HTR-8/SVneo (cell line): Measurements from ENCODE around the gene PTPRM.

Experiments used
- DNase-seq: peaks from one replicate; pipeline ENCODE4 v3.0.0; 2011; ENCODE audit warnings: low spot score, mixed read lengths; ENCODE audit not compliant: insufficient read length
- FAIRE-seq: peaks from 2 replicates; lab custom pipeline; 2011; peaks lifted over from hg19 to GRCh38; lab: Jason Lieb, UNC

The PTPRM gene

DNA sequence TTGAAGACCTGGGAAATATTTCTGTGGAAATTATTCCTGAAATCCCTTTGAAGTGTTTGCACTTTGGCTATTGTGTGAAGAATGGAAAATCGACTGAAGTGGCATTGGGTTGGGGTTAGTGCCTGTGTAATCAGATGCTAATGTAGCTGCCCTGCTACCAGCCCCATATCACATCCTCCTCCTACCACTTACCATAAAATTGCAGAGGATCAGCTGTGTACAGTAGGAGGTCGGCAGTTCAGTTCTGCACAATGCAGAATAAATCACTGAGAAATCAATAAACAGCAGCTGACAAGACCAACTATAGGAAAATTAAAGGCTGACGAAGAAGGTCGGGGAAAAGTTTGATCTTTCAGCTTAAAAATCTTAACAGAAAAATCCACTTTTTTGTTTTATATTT, 440.9 kb downstream of the PTPRM start:
- FAIRE-seq = no peak
- DNase-seq = no peak

DNA sequence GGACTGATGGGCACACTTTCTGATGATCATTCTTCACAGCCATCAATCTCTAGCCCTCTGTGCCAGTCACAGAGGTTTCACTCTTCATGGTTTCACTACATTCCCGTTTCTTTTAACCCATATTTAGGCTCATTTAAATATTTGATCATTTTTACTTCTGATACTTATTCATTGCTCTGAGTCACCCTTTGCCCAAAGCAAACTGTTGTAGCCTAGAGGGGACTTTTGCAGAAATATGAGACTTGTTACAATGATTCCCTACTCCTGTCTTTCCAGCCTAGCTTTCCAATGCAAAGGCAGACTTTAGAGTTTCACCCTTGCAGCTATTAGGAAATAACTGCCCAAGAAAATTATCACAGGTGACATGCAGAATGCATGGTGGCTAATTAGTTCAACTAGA, 444.2 kb downstream of the PTPRM start:
- FAIRE-seq (no peak), DNase-seq (no peak)

DNA sequence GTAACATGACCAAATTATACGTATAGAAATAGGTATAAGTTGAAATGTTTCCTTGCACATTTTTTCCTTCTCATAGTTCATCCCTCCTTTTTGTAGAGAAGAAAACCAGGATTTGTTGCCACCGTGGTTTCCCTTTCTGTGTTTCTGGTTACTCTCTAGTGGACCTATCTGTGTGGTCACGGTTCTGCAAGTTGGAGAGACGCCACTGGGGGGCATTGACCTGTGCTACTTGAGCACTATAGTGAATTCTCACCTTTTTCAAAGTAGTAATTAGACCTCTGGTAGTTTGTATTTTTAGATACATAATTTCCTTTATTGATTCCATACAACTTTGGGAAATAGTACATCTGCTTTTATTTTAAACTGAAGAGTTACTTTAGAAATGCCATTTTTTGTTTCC, 444.8 kb downstream of the PTPRM start:
- no peak for FAIRE-seq
- no peak for DNase-seq

DNA sequence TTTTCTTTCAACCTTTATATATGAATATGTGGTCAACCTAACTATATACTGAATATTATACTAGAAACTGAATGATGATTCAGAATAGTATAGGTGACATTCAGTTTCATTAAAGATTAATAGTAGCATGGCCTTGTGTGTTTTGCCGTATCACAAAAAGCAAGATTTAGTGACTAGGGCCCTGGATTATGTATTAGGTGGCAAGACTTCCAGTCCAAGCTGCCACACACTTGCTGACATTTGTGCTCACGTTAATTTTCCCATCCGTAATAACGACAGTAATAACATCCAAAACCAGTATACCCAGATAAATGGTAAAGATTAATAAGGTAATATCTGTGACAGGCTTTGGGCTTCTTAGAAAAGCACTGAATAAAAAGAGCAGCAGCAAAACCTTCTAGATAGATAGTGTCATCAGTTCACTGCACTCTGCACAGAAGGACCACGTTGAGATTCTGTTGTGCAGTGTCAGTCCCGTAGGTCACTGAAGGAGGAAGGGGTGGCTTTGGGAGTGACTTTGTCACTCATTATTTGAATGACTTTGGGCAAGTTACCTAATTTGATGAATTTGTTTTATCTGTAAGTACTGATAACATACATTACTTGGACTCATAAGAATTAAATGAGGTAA, 451.7 kb downstream of the PTPRM start:
- FAIRE-seq = no peak
- no peak for DNase-seq

DNA sequence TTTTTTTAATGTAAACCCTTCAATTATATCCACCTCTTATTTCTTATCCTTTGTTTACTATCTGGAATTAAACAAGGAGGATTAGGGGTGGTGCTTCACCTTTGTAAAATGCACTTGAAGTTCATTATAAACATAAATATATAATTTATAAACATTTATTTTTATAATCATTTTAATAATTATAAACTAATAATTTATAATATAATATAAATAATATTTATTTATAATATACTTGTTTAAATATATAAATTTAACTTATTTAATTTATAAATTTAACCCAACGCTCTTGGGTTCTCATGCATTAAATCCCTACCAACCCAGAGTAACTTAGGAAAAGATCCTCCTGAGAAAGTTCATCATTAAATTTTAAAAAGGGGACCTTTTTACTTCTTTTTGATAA, 452.5 kb downstream of the PTPRM start:
- FAIRE-seq (no peak), DNase-seq (no peak)

DNA sequence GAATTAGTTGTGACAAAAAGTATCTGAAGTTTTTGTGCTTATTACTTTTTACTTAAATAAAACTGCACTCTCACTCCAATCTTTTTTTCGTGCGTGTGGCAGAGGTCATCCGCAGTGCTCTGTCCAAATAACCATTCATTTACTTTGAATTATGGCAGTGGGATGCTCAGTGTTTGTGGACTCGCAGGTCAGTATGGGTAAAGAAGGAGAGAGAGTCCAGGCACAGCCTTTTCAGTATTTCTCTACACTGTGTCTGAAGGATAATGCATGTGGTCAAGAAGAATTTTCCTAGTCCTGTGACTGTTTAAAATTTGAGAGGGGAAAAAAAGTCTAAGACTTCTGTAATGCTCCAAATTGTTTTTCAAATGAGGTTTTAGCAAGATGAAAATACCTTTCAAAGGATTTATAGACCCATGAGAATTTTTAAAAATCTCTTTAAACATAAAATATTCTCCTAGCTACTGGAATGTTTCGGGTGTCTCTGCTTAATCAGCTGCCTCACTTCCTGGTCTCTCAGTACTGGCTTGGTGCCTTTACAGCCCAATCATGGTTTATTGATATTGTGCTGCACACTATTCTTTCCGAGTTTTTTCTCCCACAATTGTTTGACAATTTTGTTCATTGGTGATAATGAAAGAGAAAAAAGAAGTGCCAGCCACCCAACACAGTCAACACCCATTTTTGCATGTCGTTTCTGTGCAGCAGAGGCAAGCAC, 453.2 kb downstream of the PTPRM start:
- FAIRE-seq (no peak), DNase-seq (no peak)

DNA sequence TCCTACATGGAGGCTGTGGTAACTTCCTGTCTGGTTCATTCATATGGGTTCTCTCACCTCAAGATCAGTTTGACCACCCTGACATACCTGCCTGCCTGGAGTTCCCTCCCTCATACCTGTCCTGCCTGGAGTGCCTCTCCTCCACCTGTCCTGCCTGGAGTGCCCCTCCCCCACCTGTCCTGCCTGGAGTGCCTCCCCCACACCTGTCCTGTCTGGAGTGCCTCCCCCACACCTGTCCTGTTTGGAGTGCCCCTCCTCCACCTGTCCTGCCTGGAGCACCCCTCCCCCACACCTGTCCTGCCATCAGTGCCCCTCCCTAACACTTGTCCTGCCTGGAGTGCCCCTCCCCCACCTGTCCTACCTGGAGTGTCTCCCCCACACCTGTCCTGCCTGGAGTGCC, 461.9 kb downstream of the PTPRM start:
- DNase-seq = no peak
- no peak for FAIRE-seq

DNA sequence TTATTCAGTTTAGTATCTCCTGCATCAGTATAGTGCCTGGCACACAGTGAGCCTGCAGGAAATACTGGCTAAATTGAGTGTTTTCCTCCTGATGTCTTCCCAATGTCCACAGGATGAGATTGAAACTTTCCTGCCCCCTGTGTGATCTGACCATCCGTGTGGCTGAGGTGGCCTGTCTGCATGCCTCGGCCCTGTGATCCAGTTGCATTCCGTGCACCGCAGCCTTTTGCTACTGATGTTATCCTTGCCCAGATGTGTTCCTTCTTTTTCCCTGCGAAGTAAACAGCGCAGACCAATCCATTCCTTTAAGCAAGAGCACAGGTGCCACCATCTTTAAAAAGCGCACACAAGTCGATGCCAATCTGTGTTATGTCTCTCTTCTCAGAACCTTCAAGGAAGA, 462.6 kb downstream of the PTPRM start:
- FAIRE-seq (no peak), DNase-seq (no peak)

DNA sequence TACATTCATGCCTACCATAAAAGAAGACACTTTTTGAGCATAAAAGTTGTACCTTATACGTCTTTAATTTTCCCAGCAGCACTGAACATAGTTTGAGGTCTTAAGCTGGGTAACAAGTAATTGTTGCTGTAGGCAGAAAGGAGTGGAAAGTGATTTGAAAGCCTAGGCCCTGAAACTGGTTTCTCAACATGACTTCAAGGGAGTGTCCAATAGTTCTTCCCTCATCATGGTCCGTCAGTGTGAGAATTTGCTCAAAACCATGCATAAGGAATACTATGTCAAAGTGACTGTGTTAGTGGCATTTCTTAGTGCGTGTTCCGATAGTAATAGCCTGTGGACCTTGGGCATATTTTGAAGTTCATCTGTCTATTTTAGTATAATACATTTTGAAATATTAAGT, 463.1 kb downstream of the PTPRM start:
- no peak for FAIRE-seq
- DNase-seq = no peak

DNA sequence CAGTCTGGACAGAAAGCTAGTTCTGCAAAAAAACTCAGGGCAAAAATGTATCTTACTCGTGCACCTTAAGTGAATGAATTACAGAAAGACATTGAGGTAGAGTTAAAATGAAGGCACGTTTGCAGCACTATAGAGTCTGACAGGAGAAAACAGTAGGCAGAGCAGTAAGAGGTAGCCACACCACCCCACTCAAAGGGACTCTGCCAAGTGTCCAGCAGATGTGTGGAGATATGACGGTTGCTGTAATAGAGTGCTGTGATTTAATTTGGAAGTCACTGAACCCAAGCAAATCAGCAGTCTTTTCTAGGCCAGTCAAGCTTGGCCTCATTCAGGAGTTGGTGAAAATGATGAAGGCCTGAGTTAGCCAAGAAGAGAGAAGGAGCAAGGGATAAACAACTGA, 464.4 kb downstream of the PTPRM start:
- no peak for FAIRE-seq
- no peak for DNase-seq

DNA sequence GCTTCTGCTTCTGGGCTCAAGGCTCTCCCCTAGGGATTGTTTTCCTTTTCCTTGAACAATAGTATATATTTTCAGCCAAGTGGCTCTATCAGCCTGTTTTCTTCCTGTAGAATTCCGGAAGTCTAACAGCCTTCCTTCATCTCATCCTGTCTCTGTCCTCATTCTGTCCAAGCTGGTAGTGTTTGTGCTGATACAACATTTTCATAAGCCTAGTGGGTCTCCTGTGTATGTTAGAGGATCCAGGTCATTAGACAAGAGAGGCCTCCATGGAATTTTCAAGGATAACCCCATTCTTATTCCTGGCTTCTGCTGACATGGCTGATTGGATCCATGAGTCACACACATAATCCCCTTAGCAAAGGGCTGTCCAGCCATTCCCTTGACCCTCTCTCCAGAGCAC, 467.6 kb downstream of the PTPRM start:
- FAIRE-seq (no peak), DNase-seq (no peak)

DNA sequence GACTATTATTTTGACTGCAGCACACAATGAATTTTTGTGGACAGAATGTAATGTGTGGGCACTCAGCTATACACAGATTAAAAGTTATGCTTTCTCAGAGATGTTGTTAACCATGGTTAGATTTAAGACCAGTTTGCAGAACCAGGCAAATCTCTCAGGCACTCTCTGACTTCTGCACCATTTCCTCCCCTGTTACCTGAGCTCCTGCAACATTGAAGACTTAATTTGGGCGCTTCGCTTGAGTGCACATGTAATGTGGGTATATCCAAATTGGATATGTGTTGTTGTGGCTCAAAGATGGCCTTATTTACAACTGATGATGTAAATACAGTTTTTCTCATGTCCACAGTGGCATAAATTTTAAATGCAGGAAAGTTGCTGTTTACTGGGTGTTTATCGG, 469.4 kb downstream of the PTPRM start:
- no peak for FAIRE-seq
- DNase-seq = no peak

DNA sequence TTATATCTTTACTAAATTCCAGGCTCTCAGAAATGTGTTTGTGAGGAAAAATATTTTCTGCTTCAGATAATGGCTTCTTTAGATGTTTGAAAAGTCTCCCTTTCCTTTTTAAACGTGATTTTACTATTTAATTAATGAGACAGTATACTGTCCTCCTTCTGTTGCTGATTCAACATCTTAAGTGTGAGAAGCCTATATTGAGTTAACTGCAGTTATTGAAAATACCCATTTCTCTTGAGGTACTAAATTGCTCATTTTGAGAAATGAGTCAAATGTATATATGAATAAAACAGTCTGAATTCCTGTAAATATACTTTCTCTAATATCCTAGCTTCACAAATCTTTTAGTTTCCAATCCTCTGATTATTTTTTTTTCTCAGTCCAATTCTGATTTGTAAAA, 470.2 kb downstream of the PTPRM start:
- no peak for DNase-seq
- no peak for FAIRE-seq

DNA sequence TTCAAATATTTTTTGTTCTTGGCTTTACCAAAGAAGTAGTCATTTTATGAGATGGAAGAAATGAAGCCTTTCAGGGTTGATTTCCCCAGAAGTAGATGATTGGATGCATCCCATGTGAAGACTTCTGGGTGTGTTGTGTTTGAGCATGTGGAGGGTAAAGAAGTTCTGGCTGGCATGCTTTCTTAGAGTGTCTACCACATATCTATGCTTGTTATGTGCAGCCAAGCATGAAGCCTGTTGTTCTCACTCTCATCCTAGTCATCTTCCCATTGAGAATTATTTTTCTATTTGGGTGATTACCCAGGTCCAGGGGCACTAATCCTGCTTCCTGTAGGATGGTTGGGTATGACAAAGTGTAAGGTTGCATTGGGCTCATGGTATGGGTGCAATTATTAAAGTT, 472.9 kb downstream of the PTPRM start:
- DNase-seq = no peak
- FAIRE-seq = no peak

DNA sequence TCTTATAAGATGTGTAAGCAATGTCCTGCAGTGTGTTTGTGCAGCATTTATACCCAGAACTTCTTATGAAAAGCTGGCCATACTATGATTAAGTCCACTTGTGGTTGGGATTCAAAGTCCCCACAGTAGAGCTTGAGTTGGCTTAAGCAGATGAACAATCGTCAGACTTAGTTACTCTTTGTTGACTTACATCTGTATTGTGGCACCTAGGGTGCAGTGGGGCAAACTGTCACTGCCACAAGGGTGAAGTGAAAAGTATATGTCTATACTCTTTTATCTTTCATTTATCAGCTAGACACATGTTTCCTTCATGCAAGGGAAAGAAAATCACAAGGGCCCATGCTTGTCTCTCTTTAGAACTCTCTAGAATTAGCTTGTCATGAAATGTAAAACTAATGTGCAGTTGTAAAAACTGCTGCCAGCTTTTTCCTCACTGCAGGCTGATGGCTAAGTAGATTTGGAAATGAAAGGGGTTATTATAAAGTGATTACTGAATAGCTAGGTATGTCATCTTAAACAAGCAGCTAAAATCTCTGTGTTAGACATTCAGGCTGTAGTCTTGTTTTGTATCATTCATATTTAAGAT, 474.5 kb downstream of the PTPRM start:
- FAIRE-seq = no peak

DNA sequence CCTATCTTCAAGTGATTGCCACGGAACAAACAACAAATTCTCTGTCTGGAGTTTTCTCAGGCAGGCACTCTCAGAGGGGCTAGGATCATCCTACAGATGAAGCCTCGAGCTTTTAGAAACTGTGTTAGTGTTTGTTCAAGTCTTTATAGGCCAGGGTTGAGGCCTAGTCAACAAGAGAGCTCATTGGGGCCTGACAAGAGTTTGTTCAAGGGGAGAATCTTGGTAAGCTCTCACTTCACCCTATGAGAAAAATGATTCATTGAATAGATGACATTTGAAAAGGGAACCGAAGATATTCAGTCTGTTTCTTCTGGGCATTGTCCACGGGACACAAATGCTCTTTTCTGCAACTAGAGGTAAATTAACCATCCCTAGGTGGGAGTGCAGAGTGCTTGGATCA, 476.9 kb downstream of the PTPRM start:
- no peak for FAIRE-seq
- DNase-seq = no peak

More for the DNA sequence above, 474.5 kb downstream of the PTPRM start:
- DNase-seq = no peak

DNA sequence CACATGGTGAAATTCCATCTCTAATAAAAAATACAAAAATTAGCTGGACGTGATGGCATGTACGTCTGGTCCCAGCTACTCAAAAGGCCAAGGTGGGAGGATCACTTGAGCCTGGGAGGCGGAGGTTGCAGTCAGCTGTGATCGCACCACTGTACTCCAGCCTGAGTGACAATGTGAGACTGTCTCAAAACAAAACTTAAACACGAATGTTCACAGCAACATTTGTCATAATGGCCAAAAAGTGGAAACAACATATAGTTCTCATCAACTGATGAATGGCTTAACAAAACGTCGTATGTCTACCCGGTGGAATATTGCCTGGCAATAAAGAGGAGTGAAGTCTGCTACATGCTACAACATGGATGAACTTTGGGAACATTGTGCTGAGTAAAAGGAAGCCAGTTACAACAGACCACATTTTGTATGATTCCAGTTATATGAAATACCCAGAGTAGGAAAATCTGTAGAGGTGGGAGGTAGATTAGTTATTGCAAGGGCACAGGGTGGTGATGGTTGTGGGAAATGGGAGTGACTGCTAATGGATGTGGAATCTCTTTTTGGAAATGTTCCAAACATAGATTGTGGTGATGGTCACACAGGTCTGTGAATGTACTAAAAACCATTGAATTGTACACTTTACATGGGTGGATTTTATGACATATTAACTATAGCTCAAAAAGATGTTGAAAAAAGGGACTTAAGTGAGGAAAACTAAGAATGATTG, 478.2 kb downstream of the PTPRM start:
- FAIRE-seq (no peak), DNase-seq (no peak)

DNA sequence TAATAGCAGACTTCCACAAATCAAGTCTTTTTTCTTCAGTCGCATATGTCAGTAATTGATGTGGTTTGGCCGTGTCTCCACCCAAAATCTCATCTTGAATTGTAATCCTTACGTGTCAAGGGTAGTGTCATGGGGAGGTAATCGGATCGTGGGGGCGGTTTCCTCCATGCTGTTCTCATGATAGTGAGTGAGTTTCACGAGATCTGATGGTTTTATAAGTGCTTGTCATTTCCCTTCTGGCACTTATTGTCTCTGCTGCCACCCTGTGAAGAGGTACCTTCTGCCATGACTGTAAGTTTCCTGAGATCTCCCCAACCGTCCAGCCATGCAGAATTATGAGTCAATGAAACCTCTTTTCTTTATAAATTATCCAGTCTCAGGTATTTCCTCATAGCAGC, 478.8 kb downstream of the PTPRM start:
- FAIRE-seq = no peak

DNA sequence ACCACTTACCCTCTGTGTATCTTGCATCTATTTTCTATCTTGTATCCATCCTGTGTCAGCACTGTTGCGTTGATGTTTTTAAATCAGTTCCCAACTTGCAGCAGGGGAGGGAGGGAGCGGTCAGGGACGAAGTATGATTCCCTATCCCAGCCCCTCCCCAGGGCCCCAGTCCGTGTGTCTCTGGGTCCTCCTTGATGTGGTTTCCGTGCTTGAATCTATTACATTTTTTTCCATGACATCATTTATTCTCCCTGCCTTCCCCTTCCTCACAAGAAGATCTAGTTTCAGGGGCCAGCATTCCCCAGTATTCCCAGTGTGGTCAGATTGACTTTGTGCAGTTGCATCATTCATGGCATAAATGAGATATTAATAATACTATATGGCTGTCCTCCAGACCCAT, 479.3 kb downstream of the PTPRM start:
- DNase-seq = no peak
- no peak for FAIRE-seq

More for the DNA sequence above, 478.8 kb downstream of the PTPRM start:
- DNase-seq = no peak

DNA sequence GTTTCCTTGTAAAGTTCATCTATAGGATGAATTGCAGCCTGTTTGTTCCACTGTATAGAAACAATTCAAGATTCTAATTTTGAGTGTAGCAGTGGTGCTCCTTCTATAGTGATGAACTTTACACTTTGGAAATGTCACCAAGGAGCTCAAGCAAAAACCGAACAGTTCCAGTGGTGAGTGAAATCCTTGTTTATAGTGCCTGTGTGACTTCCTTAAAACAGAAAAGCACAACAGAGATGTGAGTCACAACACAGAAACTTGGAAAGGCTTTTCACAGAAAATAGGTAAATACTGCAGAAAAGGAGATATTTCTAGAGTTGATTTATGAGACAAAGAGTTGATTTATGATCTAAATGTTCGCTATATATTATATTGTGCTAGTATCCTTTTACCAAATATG, 482.0 kb downstream of the PTPRM start:
- DNase-seq (no peak), FAIRE-seq (no peak)

DNA sequence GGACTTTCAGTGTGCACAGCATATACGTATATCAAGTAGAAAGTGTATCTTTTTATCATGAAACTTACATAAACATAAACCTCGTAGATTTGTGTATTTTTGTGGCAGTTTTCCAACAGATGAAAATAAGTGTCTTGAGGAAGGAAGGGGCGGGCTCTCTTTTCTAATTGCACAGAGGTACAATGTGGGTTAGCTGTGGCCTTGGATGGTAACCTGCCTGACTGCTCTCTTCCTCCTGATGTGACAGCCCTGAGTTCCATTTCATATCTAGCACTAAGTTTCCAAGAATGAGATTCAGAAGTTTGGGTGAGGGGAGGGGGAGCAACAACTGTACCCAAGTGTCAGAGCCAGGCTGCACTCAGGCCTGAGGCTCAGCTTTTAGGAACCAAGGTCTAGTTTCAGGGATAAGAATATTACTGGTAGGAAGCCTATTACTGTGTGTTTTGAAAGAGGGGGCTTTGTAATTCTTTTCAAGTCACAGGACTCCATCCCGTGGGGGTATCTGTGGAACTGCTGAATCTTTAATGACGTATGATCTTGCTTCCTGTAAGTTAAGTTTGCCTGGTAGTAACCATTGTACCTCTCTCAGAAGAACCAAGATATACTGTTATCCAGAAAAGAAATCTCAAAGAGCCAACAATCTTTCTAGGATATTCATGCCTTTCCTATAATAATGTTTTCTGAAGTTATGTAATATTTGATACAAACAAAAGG, 483.7 kb downstream of the PTPRM start:
- no peak for FAIRE-seq
- no peak for DNase-seq
